22Rv1 (cell line): Measurements from ENCODE around the gene SPACA9.

ENCODE experiments used
- H3K27ac ChIP-seq: fragments of 450-650 bp; 2 replicates; pipeline ENCODE4 v1.5.1; 2017
- ZFX ChIP-seq: fragments of 450-650 bp; IDR thresholded peaks from 2 replicates; pipeline ENCODE4 v1.6.1; 2017; ENCODE audit warnings: antibody characterized with exemption, borderline replicate concordance
- TF ChIP-seq, protein P1 (sequence below): fragments of 450-650 bp; IDR thresholded peaks from 2 replicates; pipeline ENCODE4 v1.5.1; 2017; ENCODE audit warnings: mild to moderate bottlenecking

The SPACA9 gene

DNA sequence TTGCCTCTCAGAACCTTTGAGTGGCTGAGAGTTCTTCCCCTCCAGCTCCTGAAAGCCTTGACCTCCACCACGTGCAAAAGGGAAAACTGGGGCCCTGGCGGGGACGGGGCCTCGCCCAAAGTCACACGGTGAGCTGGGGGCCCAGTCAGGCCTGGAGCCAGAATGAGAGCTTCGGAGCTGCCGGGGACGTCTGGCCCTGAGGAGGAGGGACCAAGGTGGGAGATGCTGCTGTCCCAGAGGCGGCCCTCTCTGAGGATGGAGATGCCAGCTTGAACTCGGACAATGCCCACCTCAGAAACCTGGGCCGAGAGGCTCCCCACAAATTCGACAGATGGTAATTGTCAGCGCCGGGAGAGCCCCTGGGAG is 1.3 kb upstream of the SPACA9 start:
- H3K27ac ChIP-seq = no peak overlapping the region
- TF ChIP-seq, protein P1, sequence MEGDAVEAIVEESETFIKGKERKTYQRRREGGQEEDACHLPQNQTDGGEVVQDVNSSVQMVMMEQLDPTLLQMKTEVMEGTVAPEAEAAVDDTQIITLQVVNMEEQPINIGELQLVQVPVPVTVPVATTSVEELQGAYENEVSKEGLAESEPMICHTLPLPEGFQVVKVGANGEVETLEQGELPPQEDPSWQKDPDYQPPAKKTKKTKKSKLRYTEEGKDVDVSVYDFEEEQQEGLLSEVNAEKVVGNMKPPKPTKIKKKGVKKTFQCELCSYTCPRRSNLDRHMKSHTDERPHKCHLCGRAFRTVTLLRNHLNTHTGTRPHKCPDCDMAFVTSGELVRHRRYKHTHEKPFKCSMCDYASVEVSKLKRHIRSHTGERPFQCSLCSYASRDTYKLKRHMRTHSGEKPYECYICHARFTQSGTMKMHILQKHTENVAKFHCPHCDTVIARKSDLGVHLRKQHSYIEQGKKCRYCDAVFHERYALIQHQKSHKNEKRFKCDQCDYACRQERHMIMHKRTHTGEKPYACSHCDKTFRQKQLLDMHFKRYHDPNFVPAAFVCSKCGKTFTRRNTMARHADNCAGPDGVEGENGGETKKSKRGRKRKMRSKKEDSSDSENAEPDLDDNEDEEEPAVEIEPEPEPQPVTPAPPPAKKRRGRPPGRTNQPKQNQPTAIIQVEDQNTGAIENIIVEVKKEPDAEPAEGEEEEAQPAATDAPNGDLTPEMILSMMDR = no peak
- no peak for TF ChIP-seq ZFX

DNA sequence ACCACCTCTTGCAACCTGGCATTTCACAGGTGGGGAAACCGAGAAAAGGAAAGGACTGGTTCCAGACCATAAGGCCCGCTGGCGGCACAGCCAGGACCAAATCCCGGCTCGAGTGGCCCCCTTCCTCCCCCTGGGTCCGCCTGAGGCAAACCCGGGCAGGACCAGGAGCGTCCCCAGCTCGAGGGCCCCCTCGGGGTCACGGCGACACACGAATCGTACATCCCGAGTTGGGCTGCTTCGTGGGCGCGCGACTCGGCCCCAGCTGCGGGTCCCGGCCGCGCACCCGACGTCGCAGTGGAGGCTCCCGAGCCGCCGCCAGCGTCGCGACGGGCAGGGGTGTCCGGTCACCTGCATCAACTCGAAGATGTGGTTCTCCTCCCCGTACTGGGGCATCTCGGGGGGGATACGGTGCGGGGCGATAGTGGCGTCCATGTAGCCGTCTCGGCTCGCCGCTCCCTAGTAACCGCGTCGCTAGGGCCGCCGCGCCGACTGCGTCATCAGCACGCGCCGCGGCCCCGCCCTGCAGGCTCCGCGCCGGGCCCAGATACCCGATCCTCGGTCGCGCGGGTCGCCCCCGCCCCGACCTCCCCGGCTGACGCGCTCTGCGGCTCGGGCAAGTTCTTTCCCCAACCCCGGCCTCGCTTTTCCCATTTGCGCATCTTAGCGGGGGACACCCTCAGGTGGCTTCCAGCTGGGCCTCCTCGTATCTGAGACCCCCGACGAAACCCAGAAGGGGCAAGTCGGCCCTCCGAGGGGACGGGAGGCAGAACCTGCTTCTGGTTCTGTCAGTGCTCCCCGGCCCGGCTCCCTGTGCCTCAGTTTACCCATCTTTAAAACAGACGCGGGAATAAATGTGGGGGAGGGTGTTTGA is 639 bp upstream of the SPACA9 start, which contains the start of gene AK8:
Gene AK8 (minus strand): TSS at position 461 of the 871 bp plus-strand sequence. CDS start 29 bp downstream, at position 432.
- H3K27ac ChIP-seq = peak within 1 kb of the TSS; percentile 55
- TF ChIP-seq, protein P1 = no peak
- TF ChIP-seq ZFX = no peak

DNA sequence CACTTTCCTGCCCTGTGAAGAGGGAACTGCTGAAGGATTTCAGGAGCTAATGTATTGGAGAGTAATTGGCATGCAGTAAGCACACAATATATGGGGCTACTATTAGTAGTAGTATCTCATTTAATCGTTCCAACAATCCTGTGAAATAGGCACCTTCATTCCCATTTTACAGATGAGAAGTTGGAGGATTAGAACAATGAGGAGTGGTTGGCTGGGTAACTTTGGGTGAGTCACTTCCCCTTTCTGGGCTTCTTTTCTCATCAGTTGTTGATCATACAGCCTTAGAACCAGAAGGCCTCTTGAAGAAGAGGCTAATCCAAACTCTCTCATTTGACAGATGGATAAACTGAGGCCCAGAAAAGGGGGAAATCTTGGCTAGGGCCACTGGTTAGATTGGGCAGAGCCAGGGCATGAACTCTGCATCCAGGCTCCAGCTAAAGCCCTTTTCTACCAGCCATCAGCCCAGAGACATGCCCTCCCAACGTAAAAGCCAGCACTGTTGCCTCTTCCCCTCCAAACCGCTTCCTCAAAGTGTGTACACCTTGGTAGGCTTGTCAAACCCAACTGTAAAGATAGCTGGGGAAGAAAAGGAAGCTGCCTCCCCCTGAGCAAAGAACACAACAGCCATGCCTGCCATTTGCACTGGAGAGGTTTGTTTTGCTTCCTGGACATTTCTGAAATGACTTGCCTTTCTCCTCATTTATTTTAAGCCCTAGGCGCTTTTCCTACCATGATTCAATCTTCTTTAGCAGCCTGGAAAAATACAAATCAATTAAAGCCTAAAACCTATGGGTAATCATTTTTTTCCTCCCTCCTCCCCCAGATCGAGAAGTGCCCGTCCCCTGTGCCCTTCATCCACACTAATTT is 992 bp downstream of the SPACA9 start:
- no peak overlapping the region for H3K27ac ChIP-seq
- TF ChIP-seq ZFX = no peak
- TF ChIP-seq, protein P1 = no peak

DNA sequence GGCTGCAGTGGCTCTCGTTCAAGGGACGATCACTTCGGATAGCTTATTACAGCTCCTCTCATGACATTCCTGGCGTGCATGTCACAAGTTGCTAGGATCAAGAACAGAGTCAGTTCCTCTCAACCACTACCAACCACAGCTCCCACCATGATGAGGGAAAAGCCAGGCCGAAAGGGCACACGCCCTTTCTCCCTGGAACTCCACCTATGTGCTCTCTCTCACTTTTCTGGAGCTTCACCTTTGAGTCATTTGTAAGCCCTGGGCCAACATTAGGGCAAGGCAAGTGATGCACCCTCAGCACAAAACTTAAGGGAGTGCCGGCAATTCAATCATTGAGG is 1.6 kb downstream of the SPACA9 start:
- TF ChIP-seq, protein P1 = no peak
- TF ChIP-seq ZFX = no peak
- H3K27ac ChIP-seq = no peak overlapping the region

DNA sequence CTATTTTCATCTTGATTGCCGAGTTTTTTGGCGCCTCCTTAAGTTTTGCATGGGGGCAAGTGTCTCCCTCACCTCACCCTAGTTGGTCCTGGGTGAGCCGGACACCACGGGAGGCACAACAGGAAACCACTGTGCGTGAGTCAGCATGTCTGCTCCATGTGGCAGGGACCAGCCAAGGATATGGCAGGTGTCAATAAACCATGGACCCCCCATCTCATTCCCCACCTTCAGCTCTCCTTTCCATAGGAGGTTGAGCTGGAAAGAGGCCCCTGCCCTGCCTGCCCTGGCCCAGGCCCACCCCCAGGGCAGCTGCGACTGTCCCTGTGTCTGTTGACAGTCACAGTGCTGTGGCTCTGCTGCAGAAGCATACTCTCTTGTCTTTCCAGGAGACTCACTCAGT is 3.1 kb downstream of the SPACA9 start:
- TF ChIP-seq, protein P1 = no peak
- no peak for TF ChIP-seq ZFX
- H3K27ac ChIP-seq = no peak overlapping the region

DNA sequence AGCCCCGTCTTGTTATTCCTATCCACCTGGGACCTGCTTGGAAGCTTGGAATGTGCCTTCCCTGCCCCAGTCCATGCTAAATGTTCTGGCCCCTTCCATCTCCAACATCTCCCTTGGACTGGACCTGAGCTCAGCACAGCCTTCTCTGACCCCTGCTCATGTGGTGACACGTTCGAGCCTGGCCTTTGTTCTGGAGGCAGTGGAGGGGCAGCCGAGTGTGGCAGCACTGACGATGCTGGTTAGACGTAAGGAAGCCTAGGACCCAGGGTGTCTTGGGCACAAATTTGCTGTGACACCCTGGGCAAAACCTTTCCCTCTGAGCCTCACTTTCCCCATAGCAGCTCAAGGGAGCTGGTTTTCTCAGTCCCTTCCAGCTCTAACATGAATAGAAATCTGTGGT is 3.9 kb downstream of the SPACA9 start:
- no peak overlapping the region for H3K27ac ChIP-seq
- TF ChIP-seq, protein P1 = no peak
- TF ChIP-seq ZFX = no peak
